A549 (cell line): ENCODE data around the gene POLR2E.

ENCODE experiments used
- EP300 ChIP-seq, 2 experiments: fragments of >200 bp; sonication (Bioruptor Twin); formaldehyde crosslinking; IDR thresholded peaks; 2 replicates in 1 of 2; 3 replicates in 1 of 2; pipeline ENCODE4 v1.6.1; 2016 to 2017
- JUN ChIP-seq, 2 experiments: fragments of >200 bp; sonication (Bioruptor Twin); formaldehyde crosslinking; IDR thresholded peaks; 2 replicates in 1 of 2; 3 replicates in 1 of 2; pipeline ENCODE4 v1.6.1; 2016 to 2017
- NPAS2 ChIP-seq: fragments of 250-450 bp; sonication (Bioruptor Pico); IDR thresholded peaks from 2 replicates; pipeline ENCODE4 v1.8.0; 2022; ENCODE audit warnings: mild to moderate bottlenecking, moderate library complexity, borderline replicate concordance
- NR3C1 ChIP-seq: fragments of >200 bp; sonication (Bioruptor Twin); formaldehyde crosslinking; IDR thresholded peaks from 3 replicates; pipeline ENCODE4 v1.6.1; 2017
- PBX3 ChIP-seq: IDR thresholded peaks from 2 replicates; pipeline ENCODE4 v1.6.1; 2012
- POLR2A ChIP-seq: IDR thresholded peaks from 2 replicates; pipeline ENCODE4 v1.6.1; 2012; ENCODE audit warnings: mild to moderate bottlenecking, low read length
- TF ChIP-seq, protein P1 (sequence below): fragments of >200 bp; sonication (Bioruptor Twin); formaldehyde crosslinking; IDR thresholded peaks from 3 replicates; pipeline ENCODE4 v1.6.1; 2016
- TF ChIP-seq, protein P2 (sequence below): IDR thresholded peaks from 2 replicates; pipeline ENCODE4 v1.6.1; 2012
- TF ChIP-seq, protein P3 (sequence below): fragments of >200 bp; sonication (Bioruptor Twin); formaldehyde crosslinking; IDR thresholded peaks from 3 replicates; pipeline ENCODE4 v1.5.1; 2016

DNA sequence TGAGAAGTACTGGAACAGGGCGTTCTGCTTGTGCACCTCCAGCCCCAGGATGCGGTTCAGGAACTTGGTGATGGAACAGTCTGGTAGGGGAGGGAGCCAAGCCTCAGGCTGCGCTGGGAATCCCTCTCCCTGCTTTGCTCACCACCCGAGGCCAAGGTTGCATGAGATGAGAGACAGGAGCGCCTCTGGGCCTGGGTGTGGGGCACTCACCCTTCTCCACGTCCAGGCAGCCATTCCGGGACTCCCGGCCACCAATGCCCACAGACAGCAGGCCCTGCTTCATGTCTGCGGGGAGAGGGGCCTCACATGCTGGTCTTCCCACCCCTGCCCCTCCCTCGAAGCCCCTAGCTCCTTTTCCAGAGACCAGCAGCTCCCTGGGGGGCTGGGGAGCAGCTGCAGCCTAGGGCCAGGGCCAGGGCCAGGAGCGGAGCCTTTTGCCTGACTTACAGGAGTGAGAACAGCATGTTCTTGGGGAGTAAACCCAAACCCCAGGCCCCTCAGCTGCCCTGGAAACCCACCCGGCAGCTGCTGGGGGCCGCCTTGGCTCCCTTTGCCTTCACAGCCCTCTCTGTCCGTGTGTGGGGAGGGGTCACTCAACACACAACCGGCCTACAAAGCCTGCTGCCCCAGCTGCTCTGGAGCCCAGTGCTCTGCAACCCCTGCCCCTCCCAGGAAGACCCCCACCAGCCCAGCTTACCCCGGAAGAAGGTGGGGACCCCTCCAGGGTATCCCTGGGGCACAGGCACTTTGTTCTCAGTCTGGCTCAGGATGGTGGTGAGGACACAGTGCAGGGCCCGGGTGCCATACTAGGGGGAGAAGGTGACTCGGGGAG lies 15.8 kb upstream of the POLR2E start:
- TF ChIP-seq, protein P1, sequence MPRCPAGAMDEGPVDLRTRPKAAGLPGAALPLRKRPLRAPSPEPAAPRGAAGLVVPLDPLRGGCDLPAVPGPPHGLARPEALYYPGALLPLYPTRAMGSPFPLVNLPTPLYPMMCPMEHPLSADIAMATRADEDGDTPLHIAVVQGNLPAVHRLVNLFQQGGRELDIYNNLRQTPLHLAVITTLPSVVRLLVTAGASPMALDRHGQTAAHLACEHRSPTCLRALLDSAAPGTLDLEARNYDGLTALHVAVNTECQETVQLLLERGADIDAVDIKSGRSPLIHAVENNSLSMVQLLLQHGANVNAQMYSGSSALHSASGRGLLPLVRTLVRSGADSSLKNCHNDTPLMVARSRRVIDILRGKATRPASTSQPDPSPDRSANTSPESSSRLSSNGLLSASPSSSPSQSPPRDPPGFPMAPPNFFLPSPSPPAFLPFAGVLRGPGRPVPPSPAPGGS, result no peak
- TF ChIP-seq POLR2A (no peak), JUN (IDR thresholded peaks at IDR 0.05) (no peak), NR3C1 (no peak), NPAS2 (no peak), PBX3 (no peak), EP300 (IDR thresholded peaks at IDR 0.05) (no peak)
- TF ChIP-seq, protein P2, sequence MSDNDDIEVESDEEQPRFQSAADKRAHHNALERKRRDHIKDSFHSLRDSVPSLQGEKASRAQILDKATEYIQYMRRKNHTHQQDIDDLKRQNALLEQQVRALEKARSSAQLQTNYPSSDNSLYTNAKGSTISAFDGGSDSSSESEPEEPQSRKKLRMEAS, result no peak
- TF ChIP-seq, protein P3, sequence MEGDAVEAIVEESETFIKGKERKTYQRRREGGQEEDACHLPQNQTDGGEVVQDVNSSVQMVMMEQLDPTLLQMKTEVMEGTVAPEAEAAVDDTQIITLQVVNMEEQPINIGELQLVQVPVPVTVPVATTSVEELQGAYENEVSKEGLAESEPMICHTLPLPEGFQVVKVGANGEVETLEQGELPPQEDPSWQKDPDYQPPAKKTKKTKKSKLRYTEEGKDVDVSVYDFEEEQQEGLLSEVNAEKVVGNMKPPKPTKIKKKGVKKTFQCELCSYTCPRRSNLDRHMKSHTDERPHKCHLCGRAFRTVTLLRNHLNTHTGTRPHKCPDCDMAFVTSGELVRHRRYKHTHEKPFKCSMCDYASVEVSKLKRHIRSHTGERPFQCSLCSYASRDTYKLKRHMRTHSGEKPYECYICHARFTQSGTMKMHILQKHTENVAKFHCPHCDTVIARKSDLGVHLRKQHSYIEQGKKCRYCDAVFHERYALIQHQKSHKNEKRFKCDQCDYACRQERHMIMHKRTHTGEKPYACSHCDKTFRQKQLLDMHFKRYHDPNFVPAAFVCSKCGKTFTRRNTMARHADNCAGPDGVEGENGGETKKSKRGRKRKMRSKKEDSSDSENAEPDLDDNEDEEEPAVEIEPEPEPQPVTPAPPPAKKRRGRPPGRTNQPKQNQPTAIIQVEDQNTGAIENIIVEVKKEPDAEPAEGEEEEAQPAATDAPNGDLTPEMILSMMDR, result no peak
